Measurements from ENCODE around the gene FGA.

The FGA gene

DNA sequence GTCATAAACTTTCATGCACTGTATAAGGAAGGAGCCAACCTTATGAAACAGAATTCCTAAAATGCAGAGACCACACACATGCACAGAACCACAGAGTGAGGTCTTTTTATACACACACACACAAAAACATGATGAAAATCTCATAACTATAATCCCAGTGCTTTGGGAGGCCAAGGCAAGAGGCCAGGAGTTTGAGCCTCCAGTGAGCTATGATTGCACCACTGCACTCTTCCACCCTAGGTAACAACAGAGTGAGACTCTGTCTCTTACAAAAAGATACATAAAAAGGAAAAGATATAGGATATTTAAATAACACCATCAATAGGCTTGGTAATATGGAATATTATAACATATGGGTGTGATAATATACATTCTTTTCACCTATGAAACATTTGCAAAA, 10.6 kb downstream of the FGA start:
- DNase-seq (ENCODE audit: low read depth in 2 of 2), result no peak

DNA sequence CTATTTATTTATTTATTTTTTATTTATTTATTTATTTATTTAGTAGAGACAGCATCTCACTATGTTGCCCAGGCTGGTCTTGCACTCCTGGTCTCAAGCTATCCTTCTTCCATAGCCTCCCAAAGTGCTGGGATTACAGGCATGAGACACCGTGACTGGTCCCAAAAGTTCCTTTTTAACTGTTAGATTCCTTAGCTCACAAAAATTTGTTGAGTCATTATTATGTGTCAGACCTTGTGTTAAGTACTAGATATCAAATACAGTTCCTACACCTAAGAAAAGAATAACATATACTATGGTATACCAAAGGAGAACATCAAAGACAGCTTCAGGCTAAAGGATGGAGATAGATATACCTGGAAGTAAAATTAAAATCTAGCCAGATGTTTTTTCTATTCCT, 11.6 kb downstream of the FGA start:
- DNase-seq (ENCODE audit: low read depth in 2 of 2), result no peak

DNA sequence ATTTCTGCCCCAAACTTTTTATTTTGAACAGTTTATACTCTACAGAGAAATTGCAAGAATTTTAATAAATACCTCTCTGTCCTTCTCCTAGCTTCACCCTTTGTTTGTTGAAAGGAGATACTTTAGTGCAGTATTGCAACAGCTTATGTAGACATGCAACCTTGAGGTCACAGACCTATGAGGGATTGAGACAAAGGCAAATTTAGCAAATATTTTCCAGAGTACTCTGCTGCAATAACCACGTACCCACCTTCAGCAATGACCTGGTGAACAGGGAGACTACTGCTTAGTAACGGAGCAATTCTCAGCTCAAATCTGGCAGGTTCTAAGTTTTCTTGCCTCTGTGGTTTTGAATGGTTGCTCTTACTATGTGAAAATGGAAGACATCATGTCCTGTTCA, 13.2 kb downstream of the FGA start:
- DNase-seq (ENCODE audit: low read depth in 2 of 2), result no peak

DNA sequence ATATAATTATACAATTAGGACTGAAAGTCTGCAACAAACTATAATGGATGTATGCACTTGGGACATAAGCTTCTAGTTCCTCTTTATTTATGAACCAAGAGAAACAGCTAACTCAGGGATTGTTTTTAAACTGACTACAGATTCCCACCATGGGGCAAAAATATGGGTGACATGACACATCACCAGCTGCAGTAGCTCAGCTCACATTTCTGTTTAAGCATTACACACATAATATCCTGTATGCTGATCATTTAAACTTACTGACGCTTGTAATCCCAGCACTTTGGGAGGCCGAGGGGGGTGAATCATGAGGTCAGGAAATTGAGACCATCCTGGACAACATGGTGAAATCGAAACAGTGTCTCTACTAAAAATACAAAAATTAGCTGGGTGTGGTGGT, 16.2 kb downstream of the FGA start:
- no peak for DNase-seq (ENCODE audit: low read depth in 2 of 2)

DNA sequence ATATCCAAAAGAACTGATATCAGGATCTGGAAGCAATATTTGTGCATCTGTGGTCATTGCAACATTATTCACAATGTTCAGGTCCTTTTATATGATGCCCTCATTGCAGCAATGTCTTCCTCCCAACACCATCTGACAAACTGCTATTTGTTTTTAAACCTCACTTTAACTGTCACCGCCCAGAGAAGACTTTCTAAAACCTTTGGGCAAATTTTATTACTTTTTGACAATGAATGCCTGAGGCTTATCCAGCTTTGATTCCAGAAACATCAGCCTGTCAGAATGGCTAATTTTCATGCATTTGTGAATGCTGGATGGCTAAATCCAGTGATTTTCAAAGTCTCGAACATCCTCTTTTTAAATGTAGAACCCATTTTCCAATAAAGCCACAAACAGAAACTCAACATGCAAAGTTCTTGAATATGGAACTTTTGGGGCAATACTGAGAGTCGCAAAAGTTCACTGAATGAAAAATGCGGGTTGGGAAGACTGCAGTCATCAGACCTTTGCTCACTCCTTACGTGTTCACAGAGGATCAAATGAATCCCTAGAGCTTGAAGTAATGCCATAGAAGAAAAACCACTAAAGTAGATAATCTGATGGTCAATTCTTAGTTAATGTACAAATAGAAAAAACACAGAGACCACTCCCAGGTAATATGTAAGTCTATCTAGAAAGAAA, 17.2 kb downstream of the FGA start:
- DNase-seq (ENCODE audit: low read depth in 2 of 2), result no peak

DNA sequence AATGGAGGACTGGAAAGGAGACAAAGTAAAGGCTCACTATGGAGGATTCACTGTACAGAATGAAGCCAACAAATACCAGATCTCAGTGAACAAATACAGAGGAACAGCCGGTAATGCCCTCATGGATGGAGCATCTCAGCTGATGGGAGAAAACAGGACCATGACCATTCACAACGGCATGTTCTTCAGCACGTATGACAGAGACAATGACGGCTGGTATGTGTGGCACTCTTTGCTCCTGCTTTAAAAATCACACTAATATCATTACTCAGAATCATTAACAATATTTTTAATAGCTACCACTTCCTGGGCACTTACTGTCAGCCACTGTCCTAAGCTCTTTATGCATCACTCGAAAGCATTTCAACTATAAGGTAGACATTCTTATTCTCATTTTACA, 21.0 kb downstream of the FGA start:
- DNase-seq (ENCODE audit: low read depth in 2 of 2), result no peak

DNA sequence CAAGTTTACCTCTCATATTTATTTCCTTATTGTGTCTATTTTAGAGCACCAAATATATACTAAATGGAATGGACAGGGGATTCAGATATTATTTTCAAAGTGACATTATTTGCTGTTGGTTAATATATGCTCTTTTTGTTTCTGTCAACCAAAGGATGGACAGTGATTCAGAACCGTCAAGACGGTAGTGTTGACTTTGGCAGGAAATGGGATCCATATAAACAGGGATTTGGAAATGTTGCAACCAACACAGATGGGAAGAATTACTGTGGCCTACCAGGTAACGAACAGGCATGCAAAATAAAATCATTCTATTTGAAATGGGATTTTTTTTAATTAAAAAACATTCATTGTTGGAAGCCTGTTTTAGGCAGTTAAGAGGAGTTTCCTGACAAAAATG, 21.5 kb downstream of the FGA start:
- no peak for DNase-seq (ENCODE audit: low read depth in 2 of 2)

DNA sequence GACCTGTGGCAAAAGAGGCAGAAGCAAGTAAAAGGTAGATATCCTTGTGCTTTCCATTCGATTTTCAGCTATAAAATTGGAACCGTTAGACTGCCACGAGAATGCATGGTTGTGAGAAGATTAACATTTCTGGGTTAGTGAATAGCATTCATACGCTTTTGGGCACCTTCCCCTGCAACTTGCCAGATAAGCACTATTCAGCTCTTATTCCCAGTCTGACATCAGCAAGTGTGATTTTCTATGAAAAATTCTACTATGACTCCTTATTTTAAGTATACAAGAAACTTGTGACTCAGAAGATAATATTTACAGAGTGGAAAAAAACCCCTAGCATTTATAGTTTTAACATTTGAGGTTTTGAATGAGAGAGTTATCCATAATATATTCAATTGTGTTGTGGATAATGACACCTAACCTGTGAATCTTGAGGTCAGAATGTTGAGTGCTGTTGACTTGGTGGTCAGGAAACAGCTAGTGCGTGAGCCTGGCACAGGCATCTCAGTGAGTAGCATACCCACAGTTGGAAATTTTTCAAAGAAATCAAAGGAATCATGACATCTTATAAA, 23.8 kb downstream of the FGA start:
- DNase-seq (ENCODE audit: low read depth in 2 of 2), result no peak

DNA sequence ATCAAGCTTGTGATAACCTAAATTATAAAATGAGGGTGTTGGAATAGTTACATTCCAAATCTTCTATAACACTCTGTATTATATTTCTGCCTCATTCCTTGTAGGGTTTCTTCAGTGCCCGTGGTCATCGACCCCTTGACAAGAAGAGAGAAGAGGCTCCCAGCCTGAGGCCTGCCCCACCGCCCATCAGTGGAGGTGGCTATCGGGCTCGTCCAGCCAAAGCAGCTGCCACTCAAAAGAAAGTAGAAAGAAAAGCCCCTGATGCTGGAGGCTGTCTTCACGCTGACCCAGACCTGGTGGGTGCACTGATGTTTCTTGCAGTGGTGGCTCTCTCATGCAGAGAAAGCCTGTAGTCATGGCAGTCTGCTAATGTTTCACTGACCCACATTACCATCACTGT, 24.8 kb downstream of the FGA start:
- no peak for DNase-seq (ENCODE audit: low read depth in 2 of 2)

DNA sequence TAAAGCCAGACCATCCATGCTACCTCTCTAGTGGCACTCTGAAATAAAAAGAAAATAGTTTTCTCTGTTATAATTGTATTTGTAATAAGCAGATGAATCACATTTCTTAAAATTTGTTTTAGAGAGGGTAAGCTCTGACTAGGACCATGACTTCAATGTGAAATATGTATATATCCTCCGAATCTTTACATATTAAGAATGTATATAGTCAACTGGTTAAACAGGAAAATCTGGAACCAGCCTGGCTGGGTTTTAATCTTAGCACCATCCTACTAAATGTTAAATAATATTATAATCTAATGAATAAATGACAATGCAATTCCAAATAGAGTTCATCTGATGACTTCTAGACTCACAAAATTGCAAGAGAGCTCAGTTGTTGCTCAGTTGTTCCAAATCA, 26.2 kb downstream of the FGA start:
- no peak for DNase-seq (ENCODE audit: low read depth in 2 of 2)

DNA sequence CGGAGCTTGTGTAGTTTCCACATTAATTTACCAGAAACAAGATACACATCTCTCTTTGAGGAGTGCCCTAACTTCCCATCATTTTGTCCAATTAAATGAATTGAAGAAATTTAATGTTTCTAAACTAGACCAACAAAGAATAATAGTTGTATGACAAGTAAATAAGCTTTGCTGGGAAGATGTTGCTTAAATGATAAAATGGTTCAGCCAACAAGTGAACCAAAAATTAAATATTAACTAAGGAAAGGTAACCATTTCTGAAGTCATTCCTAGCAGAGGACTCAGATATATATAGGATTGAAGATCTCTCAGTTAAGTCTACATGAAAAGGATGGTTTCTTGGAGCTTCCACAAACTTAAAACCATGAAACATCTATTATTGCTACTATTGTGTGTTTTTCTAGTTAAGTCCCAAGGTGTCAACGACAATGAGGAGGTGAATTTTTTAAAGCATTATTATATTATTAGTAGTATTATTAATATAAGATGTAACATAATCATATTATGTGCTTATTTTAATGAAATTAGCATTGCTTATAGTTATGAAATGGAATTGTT, 27.8 kb downstream of the FGA start, which contains the start of gene FGB:
Gene FGB, plus strand, starts transcription at position 315 of the 558 bp plus-strand sequence. Its CDS starts 8 bp downstream, at position 323.
- no peak for DNase-seq (ENCODE audit: low read depth in 2 of 2)

DNA sequence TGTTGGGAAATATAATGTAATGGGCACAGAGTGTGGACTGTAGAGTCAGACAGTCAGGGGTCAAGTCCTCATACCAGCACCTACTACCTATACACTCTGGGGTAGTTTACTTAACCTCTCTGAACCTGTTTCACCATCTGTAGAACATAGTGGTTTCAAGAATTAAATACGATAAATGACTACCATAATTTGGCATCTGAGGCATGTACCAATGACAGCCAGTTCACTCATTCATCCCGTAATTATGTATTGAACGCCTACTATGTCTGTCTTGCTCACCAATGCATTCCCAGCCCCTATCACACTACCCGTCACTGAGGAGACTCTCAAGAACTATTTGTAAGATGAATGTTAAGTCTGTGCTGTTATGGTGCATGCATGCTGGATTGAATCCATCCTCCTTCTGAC, 29.7 kb downstream of the FGA start:
- DNase-seq (ENCODE audit: low read depth in 2 of 2), result peak in 1 of 2 experiments; percentile 12

DNA sequence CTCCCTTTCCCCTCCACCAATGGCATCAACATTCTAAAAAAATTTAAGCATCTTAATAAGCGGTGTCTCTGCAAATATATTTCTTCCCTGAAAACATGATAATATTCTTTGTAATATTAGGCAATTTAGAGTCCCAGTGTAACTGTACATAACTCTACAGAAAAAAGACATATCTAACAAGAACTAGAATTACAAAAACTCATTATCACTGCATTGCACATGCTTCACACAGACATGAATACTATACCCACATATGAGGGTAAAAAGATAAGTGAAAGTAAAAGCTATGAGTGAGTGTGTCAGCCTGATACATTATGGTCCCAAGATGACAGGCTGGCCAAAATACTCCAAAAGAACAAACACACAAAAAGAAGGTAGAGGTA, 30.1 kb downstream of the FGA start:
- DNase-seq (ENCODE audit: low read depth in 2 of 2), result no peak

DNA sequence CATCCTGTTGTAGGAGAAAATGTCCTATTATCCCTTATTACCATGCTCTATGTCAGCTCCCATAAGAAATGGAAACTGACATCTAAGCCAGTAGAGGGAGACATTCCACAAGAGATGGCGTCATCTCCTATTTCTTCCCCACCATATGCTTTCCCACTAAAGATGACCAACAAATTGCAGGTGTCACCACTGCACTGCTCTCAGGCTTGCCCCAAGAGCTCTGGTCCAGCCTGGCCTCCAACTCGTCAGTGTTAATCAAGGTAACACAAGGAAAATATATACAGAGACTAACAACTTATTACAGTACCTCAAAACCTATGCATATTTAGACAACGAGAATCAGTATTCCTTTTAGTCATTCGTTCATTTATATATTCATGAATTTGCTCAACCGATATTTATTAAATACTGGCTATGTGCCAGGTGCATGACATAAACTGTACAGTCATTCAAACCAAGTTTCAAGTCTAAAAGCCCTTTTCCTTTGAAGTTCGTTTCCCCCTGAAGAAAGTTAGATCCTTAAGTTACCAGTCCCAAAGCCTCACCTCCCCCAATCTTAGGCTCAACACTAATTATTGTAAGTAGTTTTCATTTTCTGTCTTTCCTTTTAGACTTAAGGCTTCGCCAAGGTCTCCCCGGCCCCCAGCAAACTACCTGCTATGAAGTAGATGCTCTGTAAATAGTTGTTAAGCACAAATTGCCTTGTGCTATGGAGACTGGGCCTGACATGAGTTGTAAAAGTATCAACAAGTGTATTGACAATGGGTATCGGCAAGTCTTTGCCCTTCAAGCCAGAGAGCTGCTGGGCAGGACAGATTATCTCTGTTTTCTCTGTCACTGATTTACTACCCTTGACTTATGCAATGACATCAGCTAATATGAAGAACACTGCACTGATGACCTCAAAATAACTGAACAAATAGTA, 30.8 kb downstream of the FGA start:
- DNase-seq (ENCODE audit: low read depth in 2 of 2), result no peak

DNA sequence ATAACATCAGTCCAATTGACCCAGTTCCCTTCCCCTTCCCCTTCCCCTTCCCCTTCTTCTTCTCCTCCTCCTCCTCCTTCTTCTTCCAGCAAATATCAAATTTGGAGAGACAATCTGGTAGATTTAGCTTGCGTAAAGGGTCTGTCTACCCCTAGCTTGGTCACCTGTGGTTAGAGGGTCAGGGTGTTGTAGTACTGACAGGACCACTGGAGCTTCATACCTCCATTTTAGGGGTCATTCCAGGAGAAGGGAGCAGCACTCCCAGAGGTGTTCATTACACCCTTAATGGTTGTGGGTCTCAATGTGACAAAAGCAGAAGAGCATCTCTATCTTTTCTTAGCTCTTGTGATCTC, 31.4 kb downstream of the FGA start:
- no peak for DNase-seq (ENCODE audit: low read depth in 2 of 2)

DNA sequence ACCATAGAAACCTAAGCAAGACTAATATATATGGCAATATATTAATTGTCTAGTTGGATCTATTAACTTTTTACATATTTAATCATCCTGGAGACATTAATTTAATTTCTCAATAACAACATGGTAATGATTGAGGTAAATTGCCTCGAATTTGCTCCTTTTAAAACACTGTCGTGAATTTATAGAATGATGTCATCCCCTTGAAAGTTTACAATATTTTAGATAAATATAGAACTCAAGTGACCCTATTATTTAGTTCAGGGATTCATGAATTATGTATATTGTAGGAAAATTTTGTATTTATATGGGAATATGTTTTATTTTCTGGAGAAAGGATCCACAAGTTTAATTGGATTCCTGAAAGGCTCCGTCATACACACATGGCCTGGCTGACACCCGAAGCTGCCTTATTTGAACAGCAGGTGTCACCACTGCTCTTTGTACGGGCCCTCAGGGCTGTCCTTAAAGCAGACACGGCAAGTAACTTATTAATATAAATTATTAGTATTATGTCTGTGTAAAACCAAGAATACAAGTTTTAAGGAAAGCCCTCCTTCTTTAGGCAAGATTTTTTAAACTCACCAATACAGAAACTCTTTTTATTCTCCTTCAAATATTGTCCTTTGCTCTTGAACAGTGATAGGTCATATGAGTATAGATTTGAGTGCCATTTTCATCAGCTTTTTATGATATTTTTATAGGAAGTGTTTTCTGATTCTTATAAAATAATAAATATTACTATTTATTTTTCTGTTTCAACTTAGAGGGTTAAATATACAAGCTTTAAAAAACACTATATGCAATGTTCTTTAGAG, 38.5 kb downstream of the FGA start:
- peak; percentile 45 to 58 for DNase-seq (ENCODE audit: low read depth in 2 of 2)

DNA sequence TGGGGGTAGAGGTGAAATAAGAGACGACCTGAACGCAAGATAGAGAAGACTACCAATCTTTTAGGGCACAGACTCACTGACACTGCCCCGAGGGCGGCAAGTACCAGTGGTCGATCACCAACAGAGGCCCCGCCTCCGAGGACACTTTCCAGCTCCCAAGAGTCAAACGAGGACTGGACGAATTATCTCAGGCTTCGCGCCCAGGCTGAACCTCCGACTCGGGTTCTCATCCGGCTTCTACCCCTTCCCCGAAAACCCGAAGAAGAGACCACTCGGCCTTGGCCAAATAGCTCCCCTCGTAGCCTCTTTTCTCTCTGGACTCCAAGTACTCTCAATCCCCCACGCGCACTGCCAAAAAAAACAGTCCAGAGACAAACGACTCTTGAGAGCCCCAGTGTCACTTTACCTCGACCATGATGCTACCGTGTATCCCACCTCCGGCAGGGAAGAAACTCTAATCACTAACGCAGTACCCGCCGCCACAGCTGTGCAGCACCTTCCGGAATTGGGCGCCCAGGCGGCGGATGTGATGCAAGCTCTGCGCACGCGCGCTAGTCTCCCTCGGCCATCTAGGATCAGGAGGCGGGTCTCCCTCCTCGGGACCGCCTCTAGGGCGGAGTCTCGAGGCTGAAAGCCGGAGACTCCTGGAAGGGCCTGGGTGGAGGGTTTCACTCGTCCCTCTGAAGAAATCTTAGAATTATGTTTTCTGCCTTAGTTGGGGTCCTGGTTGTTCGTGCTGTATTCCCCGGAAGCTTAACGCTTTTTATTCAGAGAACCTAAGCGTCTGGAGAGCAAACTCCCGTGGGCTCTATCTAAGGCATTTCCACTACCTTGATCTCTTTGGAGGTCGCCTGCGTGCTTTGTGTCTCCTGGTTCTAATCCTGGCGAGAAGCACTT, 40.4 kb downstream of the FGA start, which contains the start of gene PLRG1:
Gene PLRG1, minus strand, starts transcription at position 507 of the 897 bp plus-strand sequence. Its CDS starts 92 bp downstream, at position 415.
- peak; percentile 87 to 89 for DNase-seq (ENCODE audit: low read depth in 2 of 2)

DNA sequence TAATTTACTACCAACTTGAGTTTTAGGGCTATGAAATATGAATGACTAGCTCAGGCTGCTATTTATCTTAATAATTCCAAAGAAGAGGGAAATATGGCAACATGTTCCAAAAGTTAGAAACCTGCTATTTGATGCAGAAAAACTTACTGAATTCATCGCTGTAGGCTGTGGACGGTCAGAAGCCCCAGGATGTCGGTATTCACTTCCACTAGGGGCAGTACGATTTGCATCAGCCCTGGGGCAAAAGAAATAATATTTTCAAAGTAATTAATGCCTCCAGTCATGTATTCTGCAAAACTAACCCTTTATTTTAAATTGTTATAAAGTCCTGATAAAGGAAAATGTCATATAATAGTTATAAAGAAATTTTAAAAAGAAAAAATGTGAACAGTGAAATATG, 44.9 kb downstream of the FGA start:
- no peak for DNase-seq (ENCODE audit: low read depth in 2 of 2)

DNA sequence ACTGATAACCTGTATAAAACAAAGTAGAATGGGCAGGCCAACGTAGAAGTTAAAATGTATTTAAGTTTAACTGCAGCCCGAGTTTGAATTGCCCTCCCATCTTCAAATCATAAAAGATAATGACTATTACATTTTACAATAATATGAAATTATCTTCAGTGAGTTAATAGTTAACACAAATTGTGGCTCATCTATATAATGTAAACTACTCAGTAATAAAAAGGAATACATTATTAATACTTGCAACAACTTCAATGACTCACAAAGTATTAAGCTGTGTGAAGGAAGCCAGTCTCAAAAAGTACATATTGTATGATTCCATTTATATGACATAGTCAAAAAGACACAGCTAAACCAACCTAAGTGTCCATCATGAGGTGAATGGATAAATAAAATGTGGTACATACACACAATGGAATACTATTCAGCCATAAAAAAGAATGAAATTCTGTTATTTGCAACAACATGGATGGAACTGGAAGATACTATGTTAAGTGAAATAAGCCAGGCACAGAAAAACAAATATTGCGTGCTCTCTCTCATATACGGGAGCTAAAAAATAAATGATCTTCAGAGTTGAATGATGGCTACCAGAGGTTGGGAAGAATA, 48.2 kb downstream of the FGA start:
- DNase-seq (ENCODE audit: low read depth in 2 of 2), result no peak

All from fibroblast of skin of left quadriceps (primary cell).